ENCODE results near the gene COPS6.

COPS6 gene

DNA sequence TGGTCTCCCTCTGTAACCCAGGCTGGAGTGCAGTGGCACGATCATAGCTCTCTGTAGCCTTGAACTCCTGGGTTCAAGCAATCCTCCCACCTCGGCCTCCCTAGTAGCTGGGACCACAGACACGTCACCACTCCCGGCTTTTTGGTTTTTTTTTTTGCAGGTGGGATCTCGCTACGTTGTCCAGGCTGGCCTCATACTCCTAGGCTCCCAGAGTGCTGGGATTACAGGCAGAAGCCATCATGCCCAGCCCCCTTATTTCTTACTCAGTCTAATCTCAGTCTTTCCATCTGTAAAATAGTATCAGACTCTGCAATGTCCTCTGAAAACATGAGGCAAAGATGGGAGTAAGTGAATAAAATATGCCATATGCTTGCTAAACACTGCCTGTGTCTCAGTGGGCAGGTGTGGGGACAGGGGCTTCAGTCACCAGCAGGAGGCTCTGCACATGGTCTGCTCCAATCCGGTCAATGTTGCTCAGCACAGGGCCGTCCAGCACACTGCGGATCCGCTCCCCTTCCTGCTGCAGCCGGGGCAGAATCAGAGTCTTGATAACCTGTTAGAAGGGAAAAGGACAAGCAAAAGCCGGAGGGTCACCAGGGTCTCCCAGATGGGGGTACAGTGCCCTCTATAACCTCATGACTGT lies 20.9 kb downstream of the COPS6 start:
- Histone ChIP-seq H3K4me3 (ENCODE audit: low read depth in 1 of 2, low read length in 1 of 2) (no peak overlapping the region), H3K27me3 (no peaks in the 10 kb centered on the region), H3K36me3 (peaks cover 87% of the 10 kb centered on the region), H3K4me1 (ENCODE audit: control insufficient read depth in 1 of 2, insufficient read depth in 1 of 2, low read depth in 1 of 2, low read length in 1 of 2) (no peaks in the 10 kb centered on the region), H3K9me3 (no peaks in the 10 kb centered on the region), H3K27ac (no peak overlapping the region)
- TF ChIP-seq, protein P1, sequence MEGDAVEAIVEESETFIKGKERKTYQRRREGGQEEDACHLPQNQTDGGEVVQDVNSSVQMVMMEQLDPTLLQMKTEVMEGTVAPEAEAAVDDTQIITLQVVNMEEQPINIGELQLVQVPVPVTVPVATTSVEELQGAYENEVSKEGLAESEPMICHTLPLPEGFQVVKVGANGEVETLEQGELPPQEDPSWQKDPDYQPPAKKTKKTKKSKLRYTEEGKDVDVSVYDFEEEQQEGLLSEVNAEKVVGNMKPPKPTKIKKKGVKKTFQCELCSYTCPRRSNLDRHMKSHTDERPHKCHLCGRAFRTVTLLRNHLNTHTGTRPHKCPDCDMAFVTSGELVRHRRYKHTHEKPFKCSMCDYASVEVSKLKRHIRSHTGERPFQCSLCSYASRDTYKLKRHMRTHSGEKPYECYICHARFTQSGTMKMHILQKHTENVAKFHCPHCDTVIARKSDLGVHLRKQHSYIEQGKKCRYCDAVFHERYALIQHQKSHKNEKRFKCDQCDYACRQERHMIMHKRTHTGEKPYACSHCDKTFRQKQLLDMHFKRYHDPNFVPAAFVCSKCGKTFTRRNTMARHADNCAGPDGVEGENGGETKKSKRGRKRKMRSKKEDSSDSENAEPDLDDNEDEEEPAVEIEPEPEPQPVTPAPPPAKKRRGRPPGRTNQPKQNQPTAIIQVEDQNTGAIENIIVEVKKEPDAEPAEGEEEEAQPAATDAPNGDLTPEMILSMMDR (IDR thresholded peaks at IDR 0.05): no peak

DNA sequence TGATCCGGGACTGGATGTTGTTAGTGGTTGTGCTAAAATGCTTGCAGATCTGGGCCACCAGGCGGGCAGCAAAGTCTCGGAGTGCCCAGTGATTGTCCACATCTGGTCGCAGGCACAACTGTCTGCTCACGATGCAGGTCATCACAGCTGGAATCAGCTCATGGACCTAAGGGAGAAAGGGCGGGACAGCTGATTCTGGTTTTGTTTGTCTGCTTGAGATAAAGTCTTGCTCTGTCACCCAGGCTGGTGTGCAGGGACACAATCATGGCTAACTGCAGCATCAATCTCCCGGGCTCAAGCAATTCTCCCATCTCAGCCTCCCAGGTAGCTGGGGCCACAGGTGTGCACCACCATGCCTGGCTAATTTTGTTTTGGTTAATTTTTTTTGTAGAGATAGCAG lies 22.4 kb downstream of the COPS6 start:
- H3K9me3 ChIP-seq: no peaks in the 10 kb centered on the region
- H3K27me3 ChIP-seq: no peaks in the 10 kb centered on the region
- no peaks in the 10 kb centered on the region for H3K4me1 ChIP-seq (ENCODE audit: control insufficient read depth in 1 of 2, insufficient read depth in 1 of 2, low read depth in 1 of 2, low read length in 1 of 2)
- H3K27ac ChIP-seq: no peak overlapping the region
- H3K36me3 ChIP-seq: peaks cover 75% of the 10 kb centered on the region
- no peak overlapping the region for H3K4me3 ChIP-seq (ENCODE audit: low read depth in 1 of 2, low read length in 1 of 2)
- TF ChIP-seq, protein P1 (IDR thresholded peaks at IDR 0.05): no peak

DNA sequence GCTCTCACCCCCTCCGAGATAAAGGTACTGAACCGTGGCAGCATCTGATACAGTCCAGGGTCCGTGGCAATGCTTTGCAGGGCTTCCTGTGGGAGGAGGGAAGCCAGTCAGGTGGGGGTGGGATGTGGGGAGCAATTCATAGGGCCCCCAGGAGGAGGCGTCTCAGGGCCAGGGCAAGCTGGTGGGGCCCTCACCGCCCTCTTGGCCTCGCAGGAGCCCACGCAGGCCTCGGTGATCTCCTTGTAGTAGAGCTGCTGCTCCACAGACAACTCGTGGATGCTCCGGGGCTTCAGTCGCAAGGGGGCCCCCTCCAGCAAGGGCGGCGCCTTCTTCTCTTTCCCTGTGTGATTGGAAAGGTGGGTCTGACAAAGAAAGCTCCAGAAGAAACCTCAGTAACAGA lies 23.1 kb downstream of the COPS6 start:
- Histone ChIP-seq H3K27me3 (no peaks in the 10 kb centered on the region), H3K9me3 (no peaks in the 10 kb centered on the region), H3K4me1 (ENCODE audit: control insufficient read depth in 1 of 2, insufficient read depth in 1 of 2, low read depth in 1 of 2, low read length in 1 of 2) (no peaks in the 10 kb centered on the region), H3K4me3 (ENCODE audit: low read depth in 1 of 2, low read length in 1 of 2) (no peak overlapping the region), H3K36me3 (peaks cover 67% of the 10 kb centered on the region), H3K27ac (no peak overlapping the region)
- TF ChIP-seq, protein P1 (IDR thresholded peaks at IDR 0.05): no peak

DNA sequence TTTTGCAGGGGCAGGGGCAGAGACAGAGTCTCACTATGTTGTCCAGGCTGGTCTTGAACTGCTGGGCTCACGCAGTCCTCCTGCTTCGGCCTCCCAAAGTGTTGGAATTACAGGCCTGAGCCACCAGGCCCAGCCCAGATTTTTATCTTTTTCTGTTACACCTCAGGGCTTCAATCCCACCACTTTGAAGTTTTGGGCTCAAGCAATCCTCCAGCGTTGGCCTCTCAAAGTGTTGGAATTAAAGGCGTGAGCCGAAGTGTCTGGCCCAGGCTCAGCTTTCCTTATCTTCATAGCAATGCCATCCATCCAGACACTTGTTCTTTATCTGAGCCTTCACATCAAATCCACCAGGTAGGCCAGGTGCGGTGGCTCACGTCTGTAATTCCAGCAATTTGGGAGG lies 26.3 kb downstream of the COPS6 start:
- no peaks in the 10 kb centered on the region for H3K9me3 ChIP-seq
- H3K4me3 ChIP-seq (ENCODE audit: low read depth in 1 of 2, low read length in 1 of 2): no peak overlapping the region
- no peak overlapping the region for H3K27ac ChIP-seq
- H3K4me1 ChIP-seq (ENCODE audit: control insufficient read depth in 1 of 2, insufficient read depth in 1 of 2, low read depth in 1 of 2, low read length in 1 of 2): peaks cover 14 to 16% of the 10 kb centered on the region in 2 experiments
- H3K36me3 ChIP-seq: peaks cover 41% of the 10 kb centered on the region
- no peaks in the 10 kb centered on the region for H3K27me3 ChIP-seq
- TF ChIP-seq, protein P1 (IDR thresholded peaks at IDR 0.05): no peak

DNA sequence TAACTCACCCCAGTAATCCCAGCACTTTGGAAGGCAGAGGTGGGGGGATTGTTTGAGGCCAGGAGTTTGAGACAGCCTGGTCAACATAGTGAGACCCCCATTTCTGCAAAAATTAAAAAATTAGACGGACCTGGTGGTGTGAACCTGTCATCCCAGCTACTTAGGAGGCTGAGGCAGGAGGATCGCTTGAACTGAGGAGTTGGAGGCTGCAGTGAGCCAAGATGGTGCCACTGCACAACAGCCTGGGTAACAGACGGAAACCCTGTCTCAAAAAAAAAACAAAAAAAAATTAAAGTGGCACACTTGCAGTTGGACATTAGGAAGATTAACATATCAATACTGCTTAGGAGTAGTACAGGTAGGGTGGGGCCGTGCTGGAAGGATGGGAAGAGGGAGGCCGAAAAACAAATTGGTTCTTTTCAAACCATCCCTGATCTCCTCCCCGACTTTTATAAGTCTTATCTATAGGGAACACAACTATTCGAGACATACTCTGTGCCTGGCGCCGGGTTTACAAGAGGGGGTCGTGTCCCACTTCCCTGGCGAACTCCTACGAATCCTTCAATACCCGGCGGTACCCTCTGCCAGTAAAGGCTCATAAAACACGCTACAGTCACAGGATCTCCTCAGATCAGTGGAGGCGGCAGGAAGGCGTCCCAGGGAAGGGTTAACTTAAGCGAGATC lies 29.8 kb downstream of the COPS6 start:
- TF ChIP-seq, protein P1 (IDR thresholded peaks at IDR 0.05): no peak
- Histone ChIP-seq H3K4me1 (ENCODE audit: control insufficient read depth in 1 of 2, insufficient read depth in 1 of 2, low read depth in 1 of 2, low read length in 1 of 2) (peaks cover 22 to 23% of the 10 kb centered on the region in 2 experiments), H3K36me3 (peaks cover 6% of the 10 kb centered on the region), H3K4me3 (ENCODE audit: low read depth in 1 of 2, low read length in 1 of 2) (peak overlapping the region; percentile 83 to 86), H3K9me3 (no peaks in the 10 kb centered on the region), H3K27me3 (no peaks in the 10 kb centered on the region), H3K27ac (peak overlapping the region; percentile 88)

All from neutrophil (primary cell).